Measurements from ENCODE around the gene MAP3K4. TPM values are rescaled to one million over a fixed set of nuclear protein-coding genes. Genes with fewer than 3 reads are reported as not detected.

The MAP3K4 gene
- total RNA-seq, 1 donor from 2014 or later: 47.7 TPM

- Histone ChIP-seq H3K4me1 (no peaks in the 10 kb centered on the region), H3K4me3 (no peak overlapping the region), H3K27me3 (no peaks in the 10 kb centered on the region), H3K36me3 (peaks cover 4% of the 10 kb centered on the region), H3K9me3 (no peaks in the 10 kb centered on the region), H3K27ac (no peak overlapping the region)
- ATAC-seq (no peak), DNase-seq (no peak)
- intact Hi-C loops (cut with DNase I): no loop called here
- TF ChIP-seq CTCF (IDR thresholded peaks at IDR 0.05): no peak
These were observed 27.8 kb downstream of the MAP3K4 start for GRCh38 chr6:161019324-161019839.

GRCh38 chr6:161021543-161021942, 30.0 kb downstream of the MAP3K4 start:
- H3K4me3 ChIP-seq: no peak overlapping the region
- no peaks in the 10 kb centered on the region for H3K4me1 ChIP-seq
- ATAC-seq: no peak
- DNase-seq: no peak
- H3K27ac ChIP-seq: no peak overlapping the region
- H3K36me3 ChIP-seq: peaks cover 4% of the 10 kb centered on the region
- intact Hi-C loops (cut with DNase I): no loop called here
- TF ChIP-seq CTCF (IDR thresholded peaks at IDR 0.05): no peak
- no peaks in the 10 kb centered on the region for H3K9me3 ChIP-seq
- H3K27me3 ChIP-seq: no peaks in the 10 kb centered on the region

- Histone ChIP-seq H3K4me3 (no peak overlapping the region), H3K27ac (no peak overlapping the region), H3K36me3 (peaks cover 4% of the 10 kb centered on the region), H3K9me3 (no peaks in the 10 kb centered on the region), H3K27me3 (no peaks in the 10 kb centered on the region), H3K4me1 (no peaks in the 10 kb centered on the region)
- DNase-seq (no peak), ATAC-seq (no peak)
- intact Hi-C loops (cut with DNase I): no loop called here
- no peak for TF ChIP-seq CTCF (IDR thresholded peaks at IDR 0.05)
These were observed 30.6 kb downstream of the MAP3K4 start for GRCh38 chr6:161021998-161022743.

- no peak for TF ChIP-seq CTCF (IDR thresholded peaks at IDR 0.05)
- H3K9me3 ChIP-seq: no peaks in the 10 kb centered on the region
- DNase-seq: no peak
- no peak for ATAC-seq
- H3K27ac ChIP-seq: no peak overlapping the region
- intact Hi-C loops (cut with DNase I): no loop called here
- H3K4me3 ChIP-seq: no peak overlapping the region
- H3K4me1 ChIP-seq: no peaks in the 10 kb centered on the region
- peaks cover 4% of the 10 kb centered on the region for H3K36me3 ChIP-seq
- no peaks in the 10 kb centered on the region for H3K27me3 ChIP-seq
These were observed 31.7 kb downstream of the MAP3K4 start for GRCh38 chr6:161023316-161023715.

GRCh38 chr6:161024364-161024920, 32.9 kb downstream of the MAP3K4 start:
- intact Hi-C loops (cut with DNase I): no loop called here
- no peaks in the 10 kb centered on the region for H3K9me3 ChIP-seq
- peaks cover 4% of the 10 kb centered on the region for H3K4me1 ChIP-seq
- no peak overlapping the region for H3K4me3 ChIP-seq
- DNase-seq (no peak), ATAC-seq (no peak)
- H3K27ac ChIP-seq: no peak overlapping the region
- TF ChIP-seq CTCF (IDR thresholded peaks at IDR 0.05): no peak
- peaks cover 4% of the 10 kb centered on the region for H3K36me3 ChIP-seq
- no peaks in the 10 kb centered on the region for H3K27me3 ChIP-seq

Measured in upper lobe of right lung (tissue), 1 donor.